Smooth muscle cell (in vitro differentiated cells): ENCODE measurements around the gene FGF9. TPM values are rescaled to one million over a fixed set of nuclear protein-coding genes. Genes with fewer than 3 reads are reported as not detected.

Experiments
- DNase-seq: peaks from one replicate; lab custom pipeline; 2025; ENCODE audit not compliant: unreplicated experiment; lab: John Stamatoyannopoulos, UW
- H2AFZ ChIP-seq: fragments of 200-600 bp; sonication (generic); 2 replicates; pipeline ENCODE4 v1.6.0; 2016; ENCODE audit warnings: antibody characterized with exemption, low read depth, mild to moderate bottlenecking
- H3F3A ChIP-seq: fragments of 200-600 bp; sonication (generic); 2 replicates; pipeline ENCODE4 v1.6.0; 2017; ENCODE audit warnings: antibody characterized with exemption, low read depth
- H3K27ac ChIP-seq: fragments of 200-600 bp; sonication (generic); 2 replicates; pipeline ENCODE4 v1.5.1; 2016; ENCODE audit warnings: low read depth, mild to moderate bottlenecking
- H3K27me3 ChIP-seq: fragments of 200-600 bp; sonication (generic); 2 replicates; pipeline ENCODE4 v1.6.1; 2016; ENCODE audit warnings: low read depth, mild to moderate bottlenecking
- H3K36me3 ChIP-seq: fragments of 200-600 bp; sonication (generic); 2 replicates; pipeline ENCODE4 v1.5.1; 2016; ENCODE audit warnings: low read depth
- H3K4me1 ChIP-seq: fragments of 200-600 bp; sonication (generic); 2 replicates; pipeline ENCODE4 v1.5.1; 2016; ENCODE audit warnings: low read depth
- H3K4me2 ChIP-seq: fragments of 200-600 bp; sonication (generic); 2 replicates; pipeline ENCODE4 v1.6.0; 2016; ENCODE audit warnings: mild to moderate bottlenecking
- H3K4me3 ChIP-seq: fragments of 200-600 bp; sonication (generic); 2 replicates; pipeline ENCODE4 v1.5.1; 2016; ENCODE audit warnings: mild to moderate bottlenecking
- H3K79me2 ChIP-seq: fragments of 200-600 bp; sonication (generic); 2 replicates; pipeline ENCODE4 v1.6.0; 2016; ENCODE audit warnings: low read depth, mild to moderate bottlenecking
- H3K9ac ChIP-seq: fragments of 200-600 bp; sonication (generic); 2 replicates; pipeline ENCODE4 v1.6.0; 2016; ENCODE audit warnings: low read depth
- H3K9me3 ChIP-seq: fragments of 200-600 bp; sonication (generic); replicated peaks from 2 replicates; pipeline ENCODE4 v1.5.1; 2016; ENCODE audit warnings: low read depth
- H4K20me1 ChIP-seq: fragments of 200-600 bp; sonication (generic); 2 replicates; pipeline ENCODE4 v1.6.0; 2016; ENCODE audit warnings: low read depth
- WGBS: methylation state at CpG from one replicate; pipeline ENCODE4 v1.1.7; 2016; ENCODE audit warnings: low lambda C conversion rate; 5-methylcytosine and 5-hydroxymethylcytosine counted together
- polyA plus RNA-seq: library from polyadenylated mRNA; unstranded; fragments of >200 nt; fragmentation: Nextera tagmentation; extraction: Ambion mirVana; gene quantifications from 2 replicates; pipeline ENCODE4 v1.2.1, GENCODE V29; 2016
- total RNA-seq: library from RNA; depleted of rRNA; stranded (reverse); fragments of >200 nt; gene quantifications from 2 replicates; pipeline ENCODE4 v1.2.3, GENCODE V29; 2014
- TF ChIP-seq, protein P1 (sequence below): fragments of 200-600 bp; sonication (generic); IDR thresholded peaks from 2 replicates; pipeline ENCODE4 v1.5.1; 2017; ENCODE audit warnings: borderline replicate concordance, mild to moderate bottlenecking, antibody characterized with exemption; ENCODE audit not compliant: insufficient read depth, poor library complexity, severe bottlenecking

The FGF9 gene
- total and polyA plus RNA-seq, 2 experiments from 2014 or later = 0.56 TPM; not detected in 1

DNA sequence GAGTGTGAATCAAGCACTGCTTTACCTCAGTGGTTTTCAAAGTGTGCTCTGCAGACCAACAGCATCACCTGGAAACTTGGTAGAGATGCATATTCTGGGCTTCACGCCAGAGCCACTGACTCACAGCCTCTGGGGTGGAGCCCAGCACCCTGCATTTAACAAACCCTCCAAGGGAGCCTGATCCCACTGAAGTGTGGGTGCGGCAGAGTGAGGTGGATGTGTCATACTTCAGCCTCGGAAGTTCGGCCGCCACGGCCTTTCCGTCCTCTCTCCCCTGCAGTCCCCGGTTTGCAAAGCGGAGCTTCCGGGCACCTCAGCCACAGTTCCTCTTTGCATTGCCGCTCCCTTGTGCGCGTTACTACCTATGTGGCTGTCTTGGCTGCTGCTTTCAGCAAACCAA lies 33.6 kb upstream of the FGF9 start:
- Histone ChIP-seq H3K27me3 (no peaks in the 10 kb centered on the region), H4K20me1 (no peaks in the 10 kb centered on the region), H3K4me1 (peaks cover 17% of the 10 kb centered on the region), H3F3A (no peaks in the 10 kb centered on the region), H3K36me3 (no peaks in the 10 kb centered on the region), H3K27ac (no peak overlapping the region), H3K9ac (no peak overlapping the region), H3K4me3 (no peak overlapping the region), H3K4me2 (no peak overlapping the region), H2AFZ (no peak overlapping the region), H3K79me2 (no peaks in the 10 kb centered on the region), H3K9me3 (no peaks in the 10 kb centered on the region)
- WGBS = 87% methylated on average over 13 of the region's 13 CpGs
- no peak for DNase-seq
- TF ChIP-seq, protein P1, sequence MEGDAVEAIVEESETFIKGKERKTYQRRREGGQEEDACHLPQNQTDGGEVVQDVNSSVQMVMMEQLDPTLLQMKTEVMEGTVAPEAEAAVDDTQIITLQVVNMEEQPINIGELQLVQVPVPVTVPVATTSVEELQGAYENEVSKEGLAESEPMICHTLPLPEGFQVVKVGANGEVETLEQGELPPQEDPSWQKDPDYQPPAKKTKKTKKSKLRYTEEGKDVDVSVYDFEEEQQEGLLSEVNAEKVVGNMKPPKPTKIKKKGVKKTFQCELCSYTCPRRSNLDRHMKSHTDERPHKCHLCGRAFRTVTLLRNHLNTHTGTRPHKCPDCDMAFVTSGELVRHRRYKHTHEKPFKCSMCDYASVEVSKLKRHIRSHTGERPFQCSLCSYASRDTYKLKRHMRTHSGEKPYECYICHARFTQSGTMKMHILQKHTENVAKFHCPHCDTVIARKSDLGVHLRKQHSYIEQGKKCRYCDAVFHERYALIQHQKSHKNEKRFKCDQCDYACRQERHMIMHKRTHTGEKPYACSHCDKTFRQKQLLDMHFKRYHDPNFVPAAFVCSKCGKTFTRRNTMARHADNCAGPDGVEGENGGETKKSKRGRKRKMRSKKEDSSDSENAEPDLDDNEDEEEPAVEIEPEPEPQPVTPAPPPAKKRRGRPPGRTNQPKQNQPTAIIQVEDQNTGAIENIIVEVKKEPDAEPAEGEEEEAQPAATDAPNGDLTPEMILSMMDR = no peak

DNA sequence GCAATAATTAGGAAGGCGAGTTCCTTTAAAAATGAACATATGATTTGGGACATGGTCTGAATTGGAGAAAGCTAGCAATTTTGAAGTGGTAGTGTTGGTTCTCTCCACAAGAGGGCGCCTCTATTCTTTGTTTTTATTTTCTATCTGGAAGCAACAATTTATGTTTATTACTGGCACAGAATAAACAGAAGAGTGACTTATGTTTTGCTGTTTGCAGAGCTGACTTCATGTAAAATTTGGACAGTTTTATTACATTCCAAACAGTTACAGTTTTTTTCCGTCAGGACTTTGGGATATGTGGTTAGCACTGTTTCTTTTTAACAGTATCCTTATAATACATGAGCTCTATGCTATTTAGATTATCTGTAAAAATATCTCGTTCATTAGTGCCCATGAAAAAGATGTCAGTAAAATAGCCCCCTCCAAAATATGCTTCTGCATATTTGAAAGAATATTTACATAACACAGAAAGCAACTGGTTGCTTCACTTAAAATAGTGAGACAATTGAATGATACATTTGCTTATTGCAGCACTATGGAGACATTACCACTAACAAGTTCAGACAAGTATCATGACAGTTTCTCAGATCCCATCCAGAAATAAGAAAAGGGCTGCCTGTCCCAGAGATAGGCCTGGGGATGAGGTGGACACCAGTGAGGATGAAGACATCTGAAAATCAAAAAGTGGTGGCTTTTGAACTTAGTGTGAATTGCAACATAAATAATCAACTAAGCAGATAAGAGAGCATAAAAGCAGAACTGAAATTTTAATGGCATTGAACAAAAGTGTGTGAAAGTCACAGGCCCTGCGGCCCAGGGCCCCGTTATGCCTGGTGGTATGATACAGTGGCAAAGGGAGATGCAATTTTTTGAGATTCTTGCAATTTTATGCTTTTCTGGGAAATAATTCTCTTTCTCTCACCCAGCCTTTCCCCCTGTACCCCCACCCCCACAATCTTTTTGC lies 32.3 kb upstream of the FGF9 start:
- Histone ChIP-seq H3K27ac (peak overlapping the region; percentile 13), H3K9me3 (no peaks in the 10 kb centered on the region), H3K27me3 (no peaks in the 10 kb centered on the region), H3K9ac (no peak overlapping the region), H3K4me2 (peak overlapping the region; percentile 23), H3K4me1 (peaks cover 17% of the 10 kb centered on the region), H4K20me1 (no peaks in the 10 kb centered on the region), H3F3A (no peaks in the 10 kb centered on the region), H3K4me3 (no peak overlapping the region), H2AFZ (peak overlapping the region; percentile 39), H3K79me2 (no peaks in the 10 kb centered on the region), H3K36me3 (no peaks in the 10 kb centered on the region)
- 27% methylated on average over 6 of the region's 6 CpGs for WGBS
- TF ChIP-seq, protein P1 = peak; percentile 79
- no peak for DNase-seq

DNA sequence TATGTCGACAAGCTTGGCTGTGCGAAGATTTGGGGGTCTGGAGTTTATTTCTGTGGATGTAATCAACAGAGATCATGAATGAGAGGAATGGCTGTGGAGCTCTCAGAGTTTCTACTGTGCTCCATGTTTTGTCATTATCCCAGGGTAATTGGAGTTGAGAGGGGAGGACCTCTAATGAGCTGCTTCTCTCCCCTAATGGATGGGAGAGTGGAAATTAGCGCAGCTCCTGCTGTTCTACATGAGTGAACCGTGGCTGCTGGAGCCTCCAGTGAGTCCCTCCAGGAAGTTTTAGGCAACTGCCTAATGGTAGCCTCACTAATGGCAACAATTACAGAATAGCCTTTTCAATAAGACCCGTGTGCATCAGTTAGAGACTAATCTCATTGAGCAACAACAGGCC lies 31.3 kb upstream of the FGF9 start:
- WGBS = 65% methylated on average over 5 of the region's 5 CpGs
- no peak overlapping the region for H2AFZ ChIP-seq
- H3K4me2 ChIP-seq = no peak overlapping the region
- H3K4me3 ChIP-seq = no peak overlapping the region
- H3K27ac ChIP-seq = no peak overlapping the region
- no peak overlapping the region for H3K9ac ChIP-seq
- H3K79me2 ChIP-seq = no peaks in the 10 kb centered on the region
- no peaks in the 10 kb centered on the region for H3K36me3 ChIP-seq
- no peaks in the 10 kb centered on the region for H3F3A ChIP-seq
- no peak for DNase-seq
- H4K20me1 ChIP-seq = no peaks in the 10 kb centered on the region
- TF ChIP-seq, protein P1 = no peak
- H3K9me3 ChIP-seq = no peaks in the 10 kb centered on the region
- peaks cover 17% of the 10 kb centered on the region for H3K4me1 ChIP-seq
- H3K27me3 ChIP-seq = no peaks in the 10 kb centered on the region

DNA sequence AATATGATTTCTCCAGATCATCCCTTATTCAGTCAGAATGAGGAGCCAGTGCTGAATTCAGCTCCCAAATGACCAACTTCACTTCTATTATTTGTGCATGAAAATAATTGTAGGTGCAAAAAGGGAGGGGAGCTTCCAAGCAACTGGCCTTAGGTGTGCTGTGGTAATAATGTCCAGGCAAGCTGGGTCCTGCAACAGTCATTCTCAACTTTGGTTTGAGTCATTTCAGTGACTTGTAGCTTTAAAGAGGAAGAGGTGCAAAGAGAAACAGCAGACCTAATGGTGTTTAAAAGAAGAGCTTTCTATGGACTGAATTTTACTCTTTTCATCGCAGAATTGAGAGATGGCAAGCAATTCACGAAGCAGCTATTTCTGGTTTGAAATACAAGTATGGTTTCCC lies 29.2 kb upstream of the FGF9 start:
- Histone ChIP-seq H3K4me2 (no peak overlapping the region), H3F3A (no peaks in the 10 kb centered on the region), H4K20me1 (no peaks in the 10 kb centered on the region), H3K4me1 (peaks cover 17% of the 10 kb centered on the region), H3K36me3 (no peaks in the 10 kb centered on the region), H3K4me3 (no peak overlapping the region), H3K79me2 (no peaks in the 10 kb centered on the region), H2AFZ (no peak overlapping the region), H3K27me3 (no peaks in the 10 kb centered on the region), H3K9ac (no peak overlapping the region), H3K9me3 (no peaks in the 10 kb centered on the region), H3K27ac (no peak overlapping the region)
- WGBS = 97% methylated on average over 2 of the region's 2 CpGs
- TF ChIP-seq, protein P1 = no peak
- DNase-seq = no peak
